Bronchial epithelial cell (primary cell): ENCODE measurements around the gene PARP6. TPM values are rescaled to one million over a fixed set of nuclear protein-coding genes. Genes with fewer than 3 reads are reported as not detected.

Experiments
- DNase-seq: peaks from one replicate; pipeline ENCODE4 v3.0.0-alpha.2; 2010; ENCODE audit warnings: low read depth
- FAIRE-seq: peaks from 2 replicates; lab custom pipeline; 2011; peaks lifted over from hg19 to GRCh38; lab: Jason Lieb, UNC
- H3K27me3 ChIP-seq: 2 replicates; pipeline ENCODE4 v1.5.1; 2011; ENCODE audit warnings: low read length; ENCODE audit not compliant: control insufficient read depth, insufficient read depth
- H3K36me3 ChIP-seq: 2 replicates; pipeline ENCODE4 v1.5.1; 2011; ENCODE audit warnings: low read length; ENCODE audit not compliant: control insufficient read depth, insufficient read depth
- H3K4me3 ChIP-seq: 2 replicates; pipeline ENCODE4 v1.5.1; 2011; ENCODE audit warnings: mild to moderate bottlenecking, low read depth, low read length, control low read depth
- CTCF ChIP-seq: IDR thresholded peaks from 2 replicates; pipeline ENCODE4 v1.5.1; 2011; ENCODE audit warnings: mild to moderate bottlenecking, moderate library complexity, low read length, control low read depth, inconsistent platforms; ENCODE audit not compliant: insufficient read depth, severe bottlenecking
- total RNA-seq: library from RNA; depleted of rRNA; stranded (reverse); fragments of >200 nt; gene quantifications from 2 replicates; pipeline ENCODE4 v1.2.1, GENCODE V29; 2014

Gene PARP6
- total RNA-seq, 1 donor from 2014 or later: 17.6 TPM

GRCh38 chr15:72222393-72222792 lies 50.0 kb downstream of the PARP6 start:
- FAIRE-seq: no peak
- peak; percentile 96 for DNase-seq

GRCh38 chr15:72220687-72221086 lies 51.7 kb downstream of the PARP6 start:
- no peak for TF ChIP-seq CTCF
- DNase-seq (no peak), FAIRE-seq (no peak)
- Histone ChIP-seq H3K36me3 (peaks cover 34% of the 10 kb centered on the region), H3K27me3 (no peaks in the 10 kb centered on the region), H3K4me3 (no peak overlapping the region)

More at GRCh38 chr15:72222393-72222792, 50.0 kb downstream of the PARP6 start:
- Histone ChIP-seq H3K27me3 (no peaks in the 10 kb centered on the region), H3K4me3 (no peak overlapping the region), H3K36me3 (peaks cover 25% of the 10 kb centered on the region)
- TF ChIP-seq CTCF: peak; percentile 11

GRCh38 chr15:72217216-72217615 lies 55.1 kb downstream of the PARP6 start:
- FAIRE-seq (no peak), DNase-seq (no peak)
- H3K27me3 ChIP-seq: no peaks in the 10 kb centered on the region
- peaks cover 37% of the 10 kb centered on the region for H3K36me3 ChIP-seq
- H3K4me3 ChIP-seq: no peak overlapping the region
- TF ChIP-seq CTCF: no peak

GRCh38 chr15:72216079-72216478 lies 56.3 kb downstream of the PARP6 start:
- no peak for DNase-seq
- Histone ChIP-seq H3K27me3 (no peaks in the 10 kb centered on the region), H3K36me3 (peaks cover 47% of the 10 kb centered on the region), H3K4me3 (no peak overlapping the region)
- no peak for TF ChIP-seq CTCF
- no peak for FAIRE-seq

GRCh38 chr15:72207558-72208085 lies 64.7 kb downstream of the PARP6 start:
- Histone ChIP-seq H3K36me3 (peaks cover 58% of the 10 kb centered on the region), H3K27me3 (no peaks in the 10 kb centered on the region), H3K4me3 (no peak overlapping the region)
- no peak for FAIRE-seq
- TF ChIP-seq CTCF: no peak
- DNase-seq: no peak

GRCh38 chr15:72206677-72207000 lies 65.7 kb downstream of the PARP6 start:
- peaks cover 60% of the 10 kb centered on the region for H3K36me3 ChIP-seq
- no peak for TF ChIP-seq CTCF
- FAIRE-seq (no peak), DNase-seq (no peak)
- no peak overlapping the region for H3K4me3 ChIP-seq
- H3K27me3 ChIP-seq: no peaks in the 10 kb centered on the region
